Measurements from ENCODE around the gene TMX1.

DNA sequence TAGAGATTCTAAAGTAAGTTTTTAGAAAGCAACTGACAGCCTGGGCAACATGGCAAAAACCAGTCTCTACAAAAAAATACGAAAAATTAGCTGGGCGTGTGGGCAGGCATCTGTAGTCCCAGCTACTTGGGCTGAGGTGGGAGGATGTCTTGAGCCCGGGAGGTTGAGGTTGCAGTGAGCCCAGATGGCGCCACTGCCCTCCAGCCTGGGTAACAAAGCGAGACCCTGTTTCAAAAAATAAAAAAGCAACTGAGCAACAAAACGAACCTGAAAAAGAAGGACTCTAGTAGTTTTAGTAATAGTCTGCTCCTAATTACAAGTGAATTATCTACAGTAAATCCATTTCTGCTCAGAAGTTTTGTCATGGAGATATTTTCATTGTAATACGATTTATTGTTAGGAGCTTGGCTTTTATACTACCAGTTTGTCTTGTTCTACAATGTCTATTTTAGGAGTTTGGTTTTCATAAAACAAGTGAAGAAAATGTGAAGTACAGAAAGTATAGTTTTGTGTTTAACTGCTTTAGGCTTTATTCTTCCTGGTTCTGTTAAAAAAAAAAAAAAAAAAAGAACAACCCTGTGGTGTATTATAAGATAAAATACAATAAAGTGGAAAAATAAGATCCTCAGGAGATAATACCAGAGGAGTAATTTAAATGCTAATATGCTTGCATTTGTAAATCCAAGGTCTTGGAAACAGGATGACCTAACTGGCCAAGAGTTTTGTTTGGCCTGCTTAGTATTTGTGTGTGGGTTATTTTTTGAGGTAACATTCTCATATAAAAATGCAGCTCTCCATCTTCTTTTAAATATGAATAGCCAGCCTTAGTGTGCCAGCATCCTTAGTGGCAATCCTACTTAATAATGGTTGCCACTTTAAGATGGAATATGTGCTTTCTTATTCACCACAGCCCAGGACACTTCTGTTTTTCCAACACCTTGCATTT lies 2.8 kb downstream of the TMX1 start:
- no peak for TF ChIP-seq CTCF (IDR thresholded peaks at IDR 0.05)
- TF ChIP-seq POLR2A (IDR thresholded peaks at IDR 0.05) = no peak
